Ascending aorta (tissue), 2 donors: Measurements from ENCODE around the gene GTSE1. TPM values are rescaled to one million over a fixed set of nuclear protein-coding genes. Genes with fewer than 3 reads are reported as not detected.
A peak's percentile ranks its signal among the peaks of the same experiment; 100 is the strongest.

Experiments used
- DNase-seq, 2 donors: peaks; one replicate each; pipeline ENCODE4 v3.0.0-alpha.2; 2019; ENCODE audit warnings: low spot score in 2 of 2
- H3K27ac ChIP-seq, 2 donors: fragments of 200-600 bp; sonication (generic); one replicate each; pipeline ENCODE4 v1.5.1; 2016 to 2017; ENCODE audit warnings: mild to moderate bottlenecking in 1 of 2
- H3K27me3 ChIP-seq: fragments of 200-600 bp; sonication (generic); one replicate; pipeline ENCODE4 v1.5.1; 2017
- H3K36me3 ChIP-seq, 2 donors: fragments of 200-600 bp; sonication (generic); one replicate each; pipeline ENCODE4 v1.5.1; 2016
- H3K4me1 ChIP-seq, 2 donors: fragments of 200-600 bp; sonication (generic); one replicate each; pipeline ENCODE4 v1.5.1; 2016 to 2017; ENCODE audit warnings: mild to moderate bottlenecking in 1 of 2
- H3K4me3 ChIP-seq, 2 donors: fragments of 200-600 bp; sonication (generic); one replicate each; pipeline ENCODE4 v1.5.1; 2016 to 2017; ENCODE audit warnings: mild to moderate bottlenecking in 1 of 2
- H3K9me3 ChIP-seq, 2 donors: fragments of 200-600 bp; sonication (generic); one replicate each; pipeline ENCODE4 v1.5.1; 2016
- CTCF ChIP-seq, 3 experiments: fragments of 200-600 bp in 2 of 3; fragments of 450-650 bp in 1 of 3; sonication (generic) in 2 of 3; IDR thresholded peaks; one replicate each; pipeline ENCODE4 v1.5.1; 2016 to 2019; ENCODE audit warnings: antibody characterized with exemption in 3 of 3, mild to moderate bottlenecking in 1 of 3, moderate library complexity in 1 of 3
- intact Hi-C: fragments of 100-400 bp; cut with DNase I; formaldehyde crosslinking; loops from one replicate; pipeline ENCODE4 v1.15.1; 2023
- total RNA-seq: library from RNA; depleted of rRNA; stranded (reverse); fragments of >200 nt; gene quantifications from one replicate; pipeline ENCODE4 v1.1.0, GENCODE V29; 2016

GTSE1 gene
- total RNA-seq, 1 donor from 2014 or later: not detected

GRCh38 chr22:46294784-46295183 is 1.9 kb upstream of the GTSE1 start:
- Histone ChIP-seq H3K4me3 (no peak overlapping the region), H3K36me3 (peaks cover 18 to 39% of the 10 kb centered on the region in 2 donors), H3K27me3 (no peaks in the 10 kb centered on the region), H3K4me1 (peaks cover 0 to 14% of the 10 kb centered on the region in 2 donors), H3K27ac (peak overlapping the region in 1 of 2 donors; percentile 87), H3K9me3 (no peaks in the 10 kb centered on the region)
- TF ChIP-seq CTCF (IDR thresholded peaks at IDR 0.05): no peak
- DNase-seq: peak in 1 of 2 donors; percentile 59
- intact Hi-C loops: no loop called here

- no peaks in the 10 kb centered on the region for H3K27me3 ChIP-seq
- peak overlapping the region; percentile 87 to 95 for H3K27ac ChIP-seq
- no peaks in the 10 kb centered on the region for H3K9me3 ChIP-seq
- peaks cover 18 to 35% of the 10 kb centered on the region in 2 donors for H3K36me3 ChIP-seq
- peak in 1 of 2 donors; percentile 56 for DNase-seq
- H3K4me1 ChIP-seq: peaks cover 0 to 14% of the 10 kb centered on the region in 2 donors
- TF ChIP-seq CTCF (IDR thresholded peaks at IDR 0.05): no peak
- peak overlapping the region; percentile 64 to 69 for H3K4me3 ChIP-seq
- intact Hi-C loops: no loop called here
These were observed 1.2 kb upstream of the GTSE1 start for GRCh38 chr22:46295277-46295971.

- no peaks in the 10 kb centered on the region for H3K27me3 ChIP-seq
- peaks cover 11 to 17% of the 10 kb centered on the region in 2 donors for H3K36me3 ChIP-seq
- no peak for DNase-seq
- no peak for TF ChIP-seq CTCF (IDR thresholded peaks at IDR 0.05)
- peak overlapping the region; percentile 64 to 69 for H3K4me3 ChIP-seq
- intact Hi-C loops: no loop called here
- H3K4me1 ChIP-seq: peaks cover 0 to 14% of the 10 kb centered on the region in 2 donors
- no peak overlapping the region for H3K27ac ChIP-seq
- no peaks in the 10 kb centered on the region for H3K9me3 ChIP-seq
These were observed 612 bp downstream of the GTSE1 start for GRCh38 chr22:46297151-46297812.

GRCh38 chr22:46299101-46299500 is 2.4 kb downstream of the GTSE1 start:
- intact Hi-C loops: no loop called here

GRCh38 chr22:46300491-46300890 is 3.8 kb downstream of the GTSE1 start:
- peaks cover 0 to 14% of the 10 kb centered on the region in 2 donors for H3K4me1 ChIP-seq
- no peak for TF ChIP-seq CTCF (IDR thresholded peaks at IDR 0.05)
- no peak overlapping the region for H3K4me3 ChIP-seq
- no peaks in the 10 kb centered on the region for H3K27me3 ChIP-seq
- no peaks in the 10 kb centered on the region for H3K9me3 ChIP-seq
- intact Hi-C loops: no loop called here
- no peaks in the 10 kb centered on the region for H3K36me3 ChIP-seq
- no peak for DNase-seq
- H3K27ac ChIP-seq: no peak overlapping the region

More at GRCh38 chr22:46299101-46299500, 2.4 kb downstream of the GTSE1 start:
- TF ChIP-seq CTCF (IDR thresholded peaks at IDR 0.05): no peak
- Histone ChIP-seq H3K9me3 (no peaks in the 10 kb centered on the region), H3K4me3 (no peak overlapping the region), H3K27me3 (no peaks in the 10 kb centered on the region), H3K36me3 (no peaks in the 10 kb centered on the region), H3K27ac (no peak overlapping the region), H3K4me1 (peaks cover 0 to 14% of the 10 kb centered on the region in 2 donors)
- no peak for DNase-seq
